Liver (tissue), 3 donors: ENCODE measurements around the gene CITED1.

Source experiments
- GABPA ChIP-seq, 2 donors: IDR thresholded peaks in 1 of 2; conservative IDR thresholded peaks in 1 of 2; 2 replicates each; pipeline ENCODE4 v1.6.1; 2016; ENCODE audit warnings: antibody characterized with exemption in 2 of 2, mild to moderate bottlenecking in 1 of 2, moderate library complexity in 1 of 2
- RAD21 ChIP-seq, 2 donors: IDR thresholded peaks; 2 replicates each; pipeline ENCODE4 v1.6.1; 2016; ENCODE audit warnings: antibody characterized with exemption in 2 of 2, mild to moderate bottlenecking in 2 of 2
- REST ChIP-seq: IDR thresholded peaks from 2 replicates; pipeline ENCODE4 v1.6.1; 2016; ENCODE audit warnings: antibody characterized with exemption, mild to moderate bottlenecking
- RXRA ChIP-seq, 2 donors: IDR thresholded peaks; 2 replicates each; pipeline ENCODE4 v1.6.1; 2017 to 2018; ENCODE audit warnings: antibody characterized with exemption in 2 of 2, mild to moderate bottlenecking in 1 of 2
- SP1 ChIP-seq: IDR thresholded peaks from 2 replicates; pipeline ENCODE4 v1.6.1; 2018; ENCODE audit warnings: antibody characterized with exemption, mild to moderate bottlenecking
- TAF1 ChIP-seq: conservative IDR thresholded peaks from 2 replicates; pipeline ENCODE4 v1.6.1; 2016; ENCODE audit warnings: antibody characterized with exemption, mild to moderate bottlenecking
- YY1 ChIP-seq: IDR thresholded peaks from 2 replicates; pipeline ENCODE4 v1.6.1; 2016; ENCODE audit warnings: antibody characterized with exemption, mild to moderate bottlenecking
- TF ChIP-seq, protein P1 (sequence below): fragments of 150-350 bp; IDR thresholded peaks from 2 replicates; pipeline ENCODE4 v1.5.1; 2017; ENCODE audit warnings: improper control_type of control experiment, low read depth, low read length; ENCODE audit not compliant: missing input control
- TF ChIP-seq, protein P2 (sequence below): IDR thresholded peaks from 2 replicates; pipeline ENCODE4 v1.6.1; 2016; ENCODE audit warnings: antibody characterized with exemption
- TF ChIP-seq, protein P3 (sequence below): IDR thresholded peaks from 2 replicates; pipeline ENCODE4 v1.6.1; 2016; ENCODE audit warnings: antibody characterized with exemption
- TF ChIP-seq, protein P4 (sequence below): IDR thresholded peaks from 2 replicates; pipeline ENCODE4 v1.6.1; 2016; ENCODE audit warnings: antibody characterized with exemption
- donor health status: healthy.
- donor health status: healthy.

DNA sequence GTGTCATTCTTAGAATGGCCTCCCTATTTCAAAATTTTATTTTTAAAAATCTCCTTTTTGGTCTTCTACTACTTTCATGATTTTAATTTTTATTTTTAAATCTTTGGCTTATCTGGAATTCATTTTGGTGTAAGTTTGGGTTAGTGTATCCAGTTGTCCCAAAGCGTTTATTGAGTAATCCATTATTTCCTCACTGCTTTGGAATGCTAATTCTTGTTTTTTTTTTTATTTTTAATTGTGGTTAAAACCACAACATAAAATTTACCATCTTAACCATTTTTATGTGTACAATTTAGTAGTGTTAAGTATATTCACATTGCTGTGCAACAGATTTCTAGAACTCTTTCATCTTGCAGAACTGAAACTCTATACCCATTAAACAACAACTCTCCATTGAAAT lies 8.7 kb downstream of the CITED1 start:
- TF ChIP-seq, protein P1, sequence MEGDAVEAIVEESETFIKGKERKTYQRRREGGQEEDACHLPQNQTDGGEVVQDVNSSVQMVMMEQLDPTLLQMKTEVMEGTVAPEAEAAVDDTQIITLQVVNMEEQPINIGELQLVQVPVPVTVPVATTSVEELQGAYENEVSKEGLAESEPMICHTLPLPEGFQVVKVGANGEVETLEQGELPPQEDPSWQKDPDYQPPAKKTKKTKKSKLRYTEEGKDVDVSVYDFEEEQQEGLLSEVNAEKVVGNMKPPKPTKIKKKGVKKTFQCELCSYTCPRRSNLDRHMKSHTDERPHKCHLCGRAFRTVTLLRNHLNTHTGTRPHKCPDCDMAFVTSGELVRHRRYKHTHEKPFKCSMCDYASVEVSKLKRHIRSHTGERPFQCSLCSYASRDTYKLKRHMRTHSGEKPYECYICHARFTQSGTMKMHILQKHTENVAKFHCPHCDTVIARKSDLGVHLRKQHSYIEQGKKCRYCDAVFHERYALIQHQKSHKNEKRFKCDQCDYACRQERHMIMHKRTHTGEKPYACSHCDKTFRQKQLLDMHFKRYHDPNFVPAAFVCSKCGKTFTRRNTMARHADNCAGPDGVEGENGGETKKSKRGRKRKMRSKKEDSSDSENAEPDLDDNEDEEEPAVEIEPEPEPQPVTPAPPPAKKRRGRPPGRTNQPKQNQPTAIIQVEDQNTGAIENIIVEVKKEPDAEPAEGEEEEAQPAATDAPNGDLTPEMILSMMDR, result no peak
- TF ChIP-seq RXRA (IDR thresholded peaks at IDR 0.05) (no peak), REST (no peak), YY1 (no peak), TAF1 (no peak), RAD21 (IDR thresholded peaks at IDR 0.05) (no peak), SP1 (no peak), GABPA (IDR thresholded peaks at IDR 0.05 in 1 of 2, conservative IDR thresholded peaks at IDR 0.05 in 1 of 2) (no peak)
- TF ChIP-seq, protein P2, sequence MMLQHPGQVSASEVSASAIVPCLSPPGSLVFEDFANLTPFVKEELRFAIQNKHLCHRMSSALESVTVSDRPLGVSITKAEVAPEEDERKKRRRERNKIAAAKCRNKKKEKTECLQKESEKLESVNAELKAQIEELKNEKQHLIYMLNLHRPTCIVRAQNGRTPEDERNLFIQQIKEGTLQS, result no peak
- TF ChIP-seq, protein P3, sequence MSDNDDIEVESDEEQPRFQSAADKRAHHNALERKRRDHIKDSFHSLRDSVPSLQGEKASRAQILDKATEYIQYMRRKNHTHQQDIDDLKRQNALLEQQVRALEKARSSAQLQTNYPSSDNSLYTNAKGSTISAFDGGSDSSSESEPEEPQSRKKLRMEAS, result no peak
- TF ChIP-seq, protein P4, sequence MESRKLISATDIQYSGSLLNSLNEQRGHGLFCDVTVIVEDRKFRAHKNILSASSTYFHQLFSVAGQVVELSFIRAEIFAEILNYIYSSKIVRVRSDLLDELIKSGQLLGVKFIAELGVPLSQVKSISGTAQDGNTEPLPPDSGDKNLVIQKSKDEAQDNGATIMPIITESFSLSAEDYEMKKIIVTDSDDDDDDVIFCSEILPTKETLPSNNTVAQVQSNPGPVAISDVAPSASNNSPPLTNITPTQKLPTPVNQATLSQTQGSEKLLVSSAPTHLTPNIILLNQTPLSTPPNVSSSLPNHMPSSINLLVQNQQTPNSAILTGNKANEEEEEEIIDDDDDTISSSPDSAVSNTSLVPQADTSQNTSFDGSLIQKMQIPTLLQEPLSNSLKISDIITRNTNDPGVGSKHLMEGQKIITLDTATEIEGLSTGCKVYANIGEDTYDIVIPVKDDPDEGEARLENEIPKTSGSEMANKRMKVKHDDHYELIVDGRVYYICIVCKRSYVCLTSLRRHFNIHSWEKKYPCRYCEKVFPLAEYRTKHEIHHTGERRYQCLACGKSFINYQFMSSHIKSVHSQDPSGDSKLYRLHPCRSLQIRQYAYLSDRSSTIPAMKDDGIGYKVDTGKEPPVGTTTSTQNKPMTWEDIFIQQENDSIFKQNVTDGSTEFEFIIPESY, result no peak
